Cardiac fibroblast (primary cell): ENCODE data around the gene BAIAP2L2.

ENCODE experiments used
- DNase-seq, 2 donors: peaks; one replicate each; pipeline versions ENCODE4 v3.0.0 to v3.0.0-alpha.2; 2010; ENCODE audit warnings: low read depth in 2 of 2
- H3K4me3 ChIP-seq, 2 donors: replicated peaks in 1 of 2; 1 replicate in 1 of 2; 2 replicates in 1 of 2; pipeline ENCODE4 v1.5.1; 2011; ENCODE audit warnings: low read depth in 2 of 2, low read length in 2 of 2, mild to moderate bottlenecking in 2 of 2, moderate library complexity in 1 of 2
- TF ChIP-seq, protein P1 (sequence below): IDR thresholded peaks from one replicate; pipeline ENCODE4 v1.5.1; 2011; ENCODE audit warnings: low read depth, mild to moderate bottlenecking, low read length, inconsistent platforms

Gene BAIAP2L2

DNA sequence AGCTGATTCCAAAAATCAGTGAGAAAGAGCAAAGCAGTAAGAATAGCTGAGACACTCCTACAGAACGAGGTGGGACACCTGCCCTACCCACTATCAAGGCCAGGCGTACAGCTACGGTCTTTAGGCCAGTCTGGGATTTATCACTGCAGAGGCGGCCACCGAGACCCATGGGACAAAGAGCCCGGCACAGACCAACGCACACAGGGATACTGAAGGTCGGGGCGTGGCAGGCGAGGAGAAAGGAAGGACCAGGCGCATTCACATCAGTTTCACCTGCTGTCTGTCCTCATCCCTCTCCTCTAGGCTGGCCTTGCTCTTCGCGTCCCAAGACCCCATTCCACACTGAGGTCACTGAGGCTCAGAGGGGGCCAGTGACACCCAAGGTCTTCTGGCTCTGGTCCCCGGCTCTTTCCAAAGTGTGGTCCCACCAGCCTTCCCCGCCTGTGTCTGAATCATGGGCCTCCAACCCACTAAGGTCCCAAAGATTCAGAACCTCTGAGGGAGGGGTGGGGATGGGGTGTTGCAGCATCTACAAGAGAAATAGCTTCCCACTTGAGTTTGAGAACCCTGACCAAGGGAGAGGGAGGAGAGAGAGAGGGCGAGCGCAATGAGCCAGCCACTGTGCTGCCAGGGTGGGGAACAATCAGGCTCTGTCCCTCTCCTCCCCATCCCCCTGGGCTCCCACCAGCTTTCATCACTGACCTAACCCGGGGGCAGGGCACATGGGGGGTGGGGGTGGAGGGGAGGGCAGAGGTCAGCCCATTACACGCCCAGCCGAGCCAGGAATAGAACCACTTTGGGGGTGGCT lies 60.5 kb downstream of the BAIAP2L2 start:
- H3K4me3 ChIP-seq: no peak overlapping the region
- TF ChIP-seq, protein P1, sequence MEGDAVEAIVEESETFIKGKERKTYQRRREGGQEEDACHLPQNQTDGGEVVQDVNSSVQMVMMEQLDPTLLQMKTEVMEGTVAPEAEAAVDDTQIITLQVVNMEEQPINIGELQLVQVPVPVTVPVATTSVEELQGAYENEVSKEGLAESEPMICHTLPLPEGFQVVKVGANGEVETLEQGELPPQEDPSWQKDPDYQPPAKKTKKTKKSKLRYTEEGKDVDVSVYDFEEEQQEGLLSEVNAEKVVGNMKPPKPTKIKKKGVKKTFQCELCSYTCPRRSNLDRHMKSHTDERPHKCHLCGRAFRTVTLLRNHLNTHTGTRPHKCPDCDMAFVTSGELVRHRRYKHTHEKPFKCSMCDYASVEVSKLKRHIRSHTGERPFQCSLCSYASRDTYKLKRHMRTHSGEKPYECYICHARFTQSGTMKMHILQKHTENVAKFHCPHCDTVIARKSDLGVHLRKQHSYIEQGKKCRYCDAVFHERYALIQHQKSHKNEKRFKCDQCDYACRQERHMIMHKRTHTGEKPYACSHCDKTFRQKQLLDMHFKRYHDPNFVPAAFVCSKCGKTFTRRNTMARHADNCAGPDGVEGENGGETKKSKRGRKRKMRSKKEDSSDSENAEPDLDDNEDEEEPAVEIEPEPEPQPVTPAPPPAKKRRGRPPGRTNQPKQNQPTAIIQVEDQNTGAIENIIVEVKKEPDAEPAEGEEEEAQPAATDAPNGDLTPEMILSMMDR: no peak
- no peak for DNase-seq

DNA sequence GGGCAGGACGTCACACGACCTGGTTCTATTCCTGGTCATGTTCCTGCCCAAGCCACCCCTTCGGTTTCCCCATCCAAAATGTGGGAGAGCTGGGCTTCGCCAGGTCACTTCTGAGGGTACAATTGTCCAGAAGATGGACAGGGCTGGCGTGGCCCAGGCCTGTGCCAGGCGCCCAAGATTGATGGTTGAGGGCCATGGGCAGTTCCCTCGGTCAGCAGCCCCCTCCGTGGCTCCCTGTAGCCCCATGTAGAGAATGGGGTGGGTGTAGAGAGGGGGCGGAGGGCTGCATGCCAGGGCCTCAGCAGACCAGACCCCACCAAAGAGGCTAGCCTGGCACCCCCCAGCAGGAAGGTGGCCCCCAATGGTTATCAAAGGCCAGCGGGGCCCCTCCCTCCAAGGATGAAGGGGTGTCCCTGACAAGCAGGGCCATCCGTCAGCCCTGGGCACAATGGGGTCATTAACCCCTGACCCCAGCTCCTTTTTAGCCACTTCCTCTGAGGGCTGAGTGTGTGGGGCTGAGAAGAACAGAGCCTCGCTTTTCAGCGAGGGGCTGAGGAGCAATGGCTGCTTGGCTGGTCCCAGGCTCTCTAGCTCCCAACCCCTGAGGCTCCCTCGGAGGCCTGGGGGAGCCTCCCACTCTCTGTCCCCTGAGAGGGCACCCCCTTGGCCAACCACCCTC lies 64.3 kb downstream of the BAIAP2L2 start:
- no peak overlapping the region for H3K4me3 ChIP-seq
- DNase-seq: no peak
- TF ChIP-seq, protein P1: no peak

DNA sequence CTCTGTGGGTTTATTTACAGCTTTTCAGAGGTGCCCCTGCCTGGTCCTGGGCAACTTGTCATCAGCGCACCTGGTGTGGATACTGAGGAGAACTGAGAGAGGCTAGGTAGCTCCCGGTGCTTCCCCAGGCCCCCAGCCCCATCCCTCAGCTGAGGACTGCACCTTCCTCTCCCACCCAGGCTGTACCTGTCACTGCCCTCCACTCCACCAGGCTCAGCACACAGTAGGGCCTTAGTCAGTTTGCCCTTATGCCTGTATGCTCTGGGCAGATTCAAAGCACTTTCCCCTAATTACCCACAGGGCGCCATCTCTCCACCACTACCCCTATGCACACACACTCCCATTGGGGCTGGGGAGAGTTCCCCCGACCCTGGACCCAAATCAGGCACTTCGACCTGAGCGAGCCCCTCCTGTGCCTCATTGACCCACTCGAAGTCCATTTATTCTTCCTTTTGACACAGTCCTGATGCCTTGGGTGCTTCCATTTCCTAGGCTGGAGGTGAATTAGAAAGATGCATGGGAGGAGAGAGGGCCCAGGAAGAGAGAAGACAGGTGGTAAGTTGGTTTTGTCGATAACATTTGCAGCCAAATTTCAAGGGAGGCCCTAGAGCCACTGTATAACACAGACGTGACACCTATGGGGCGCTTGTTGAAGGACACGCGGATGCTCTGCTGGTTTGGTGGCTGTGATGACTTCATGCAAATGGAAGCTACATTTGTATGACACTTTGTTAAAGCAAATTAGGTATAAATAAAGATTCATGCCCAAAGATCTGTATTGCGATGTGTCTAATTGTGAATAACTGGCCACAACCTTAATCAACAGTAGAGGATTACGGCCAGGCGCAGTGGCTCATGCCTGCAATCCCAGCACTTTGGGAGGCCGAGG lies 67.1 kb downstream of the BAIAP2L2 start:
- TF ChIP-seq, protein P1: no peak
- H3K4me3 ChIP-seq: no peak overlapping the region
- no peak for DNase-seq

DNA sequence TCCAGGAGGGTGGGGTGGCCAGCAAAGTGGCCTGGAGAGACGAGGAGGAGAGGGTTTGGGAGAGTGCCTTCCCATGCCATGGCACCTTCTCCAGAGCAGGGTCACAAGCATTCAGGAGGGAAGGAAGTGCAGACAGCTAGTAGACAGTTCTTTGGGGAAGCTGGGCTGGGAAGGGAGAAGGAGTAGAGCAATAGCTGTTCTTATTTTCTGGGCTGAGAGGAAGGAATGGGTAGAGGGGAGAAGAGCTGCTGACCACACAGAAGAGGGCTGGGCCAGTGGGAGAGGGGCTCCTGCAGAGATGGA lies 68.0 kb downstream of the BAIAP2L2 start:
- TF ChIP-seq, protein P1: no peak
- no peak overlapping the region for H3K4me3 ChIP-seq
- DNase-seq: no peak

DNA sequence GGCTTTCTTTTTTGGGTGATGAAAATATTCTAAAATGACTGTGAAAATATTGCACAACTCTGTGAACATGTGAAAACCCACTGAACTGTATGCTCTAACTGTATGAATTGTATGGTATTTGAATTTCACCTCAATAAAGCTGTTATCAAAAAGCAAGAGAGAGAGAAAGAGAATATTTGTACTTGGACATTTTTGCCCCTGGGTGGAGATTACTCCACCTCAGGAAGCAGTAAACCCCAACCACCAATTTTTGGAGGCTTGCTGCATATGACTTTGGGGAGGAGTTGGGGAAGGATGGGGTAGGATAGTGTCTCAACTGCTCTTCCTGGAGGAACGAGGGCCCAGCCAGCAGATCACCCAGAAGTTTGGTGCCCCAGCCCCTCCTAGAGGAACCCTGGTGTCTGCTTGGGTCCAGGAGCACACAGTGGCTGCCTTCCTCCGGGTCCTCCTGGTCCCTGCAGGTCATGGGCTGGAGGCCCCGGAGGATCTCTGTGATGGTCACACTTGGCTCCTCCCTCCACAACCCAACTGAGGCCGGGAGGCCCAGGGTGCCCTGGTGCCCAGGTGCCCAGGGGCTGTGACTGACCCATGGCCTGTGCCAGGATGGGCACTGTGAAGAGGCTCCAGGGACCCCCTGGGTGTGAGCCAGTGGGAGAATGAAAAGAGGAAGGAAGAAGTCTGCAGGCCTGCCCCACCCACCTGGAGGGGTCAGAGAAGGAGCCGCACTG lies 68.6 kb downstream of the BAIAP2L2 start:
- DNase-seq: no peak
- TF ChIP-seq, protein P1: no peak
- no peak overlapping the region for H3K4me3 ChIP-seq
